NCI-H2081 (cell line): ENCODE data around the gene SPATA3.
A peak's percentile ranks its signal among the peaks of the same experiment; 100 is the strongest.

Source experiments
- DNase-seq, 2 experiments: peaks; one replicate each; lab custom pipeline; 2025; lab: John Stamatoyannopoulos, UW

Gene SPATA3

DNA sequence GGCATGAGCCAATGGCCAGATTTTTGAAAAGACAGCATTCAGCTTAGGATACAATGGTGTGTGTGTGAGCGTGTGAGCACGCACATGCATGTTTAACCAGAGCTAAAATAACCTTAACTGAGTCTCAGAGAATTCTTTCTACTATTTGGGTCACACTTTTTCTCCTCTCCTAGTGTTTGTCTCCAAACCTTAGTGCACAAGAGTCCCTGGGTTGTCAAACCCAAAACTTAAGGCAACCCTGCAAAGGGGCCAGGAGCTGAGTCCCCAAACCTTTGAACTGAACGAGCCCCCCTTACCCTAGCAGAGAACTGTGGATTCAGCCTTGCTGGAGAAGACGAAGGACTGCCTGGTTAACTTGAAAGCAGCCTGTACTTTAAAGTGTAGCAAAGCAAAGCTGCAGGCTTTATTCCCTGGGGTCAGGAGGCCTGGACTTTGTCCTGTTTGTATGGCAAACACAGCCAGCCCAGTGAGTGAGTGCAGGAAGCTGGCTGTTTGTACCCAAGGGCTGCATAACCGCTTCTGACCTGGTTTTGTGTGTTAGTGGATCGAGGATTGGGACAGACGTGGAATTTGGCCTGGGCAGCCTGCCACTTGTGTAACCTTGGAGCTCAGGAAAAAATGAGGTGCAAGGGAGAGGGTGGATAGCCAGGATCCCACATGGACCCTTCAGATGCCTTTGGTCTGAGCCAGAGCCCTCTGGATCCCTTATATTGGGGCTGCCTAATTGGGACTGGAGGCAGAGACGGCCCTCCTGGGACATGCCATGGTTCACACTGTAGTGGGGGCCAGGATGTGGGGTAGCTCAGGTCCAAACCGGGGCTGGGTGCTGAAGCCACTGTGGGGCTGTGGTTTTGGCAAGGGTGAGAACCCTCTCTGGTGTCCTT is 54.3 kb downstream of the SPATA3 start:
- no peak for DNase-seq

- DNase-seq, result no peak
Observed at GRCh38 chr2:231051116-231051515, 55.2 kb downstream of the SPATA3 start.

GRCh38 chr2:231052494-231053451 is 56.9 kb downstream of the SPATA3 start:
- DNase-seq, result peak; percentile 84 to 87

DNA sequence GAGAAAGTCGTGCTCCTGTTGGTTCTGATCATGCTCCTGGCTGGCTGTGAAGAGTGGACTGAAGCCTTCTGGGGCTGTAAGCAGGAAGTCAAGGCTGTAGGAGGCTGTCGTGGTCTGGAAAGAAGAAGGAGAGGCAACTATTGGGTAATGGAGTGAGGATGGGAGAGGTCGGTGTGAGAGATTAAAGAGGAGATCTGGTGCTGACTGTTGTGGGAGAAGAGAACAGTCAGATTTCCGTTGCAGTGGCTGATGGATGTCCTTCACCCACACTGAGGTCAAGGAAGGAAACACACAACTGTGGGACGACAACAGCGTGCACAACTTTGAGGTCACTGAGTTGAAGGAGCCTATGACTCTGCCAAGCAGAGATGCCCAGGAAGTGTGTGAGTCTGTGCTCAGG is 57.9 kb downstream of the SPATA3 start:
- DNase-seq, result no peak

- DNase-seq, result peak; percentile 86 to 92
Observed at GRCh38 chr2:231056453-231057416, 60.8 kb downstream of the SPATA3 start, which contains the start of gene PSMD1. TSS of gene PSMD1 (plus strand) at chr2:231056867. CDS start at chr2:231057026, 159 bp downstream.

- DNase-seq, result no peak
Observed at GRCh38 chr2:231057590-231057989, 61.7 kb downstream of the SPATA3 start.
